GM18861 (cell line): Measurements from ENCODE around the gene JPT1.

Experiments
- ATAC-seq: cut with Tn5 transposase; IDR thresholded peaks from one replicate; pipeline ENCODE4 v1.9.1; 2021; ENCODE audit not compliant: unreplicated experiment

Gene JPT1

GRCh38 chr17:75108193-75108592 is 46.1 kb downstream of the JPT1 start:
- no peak for ATAC-seq

DNA sequence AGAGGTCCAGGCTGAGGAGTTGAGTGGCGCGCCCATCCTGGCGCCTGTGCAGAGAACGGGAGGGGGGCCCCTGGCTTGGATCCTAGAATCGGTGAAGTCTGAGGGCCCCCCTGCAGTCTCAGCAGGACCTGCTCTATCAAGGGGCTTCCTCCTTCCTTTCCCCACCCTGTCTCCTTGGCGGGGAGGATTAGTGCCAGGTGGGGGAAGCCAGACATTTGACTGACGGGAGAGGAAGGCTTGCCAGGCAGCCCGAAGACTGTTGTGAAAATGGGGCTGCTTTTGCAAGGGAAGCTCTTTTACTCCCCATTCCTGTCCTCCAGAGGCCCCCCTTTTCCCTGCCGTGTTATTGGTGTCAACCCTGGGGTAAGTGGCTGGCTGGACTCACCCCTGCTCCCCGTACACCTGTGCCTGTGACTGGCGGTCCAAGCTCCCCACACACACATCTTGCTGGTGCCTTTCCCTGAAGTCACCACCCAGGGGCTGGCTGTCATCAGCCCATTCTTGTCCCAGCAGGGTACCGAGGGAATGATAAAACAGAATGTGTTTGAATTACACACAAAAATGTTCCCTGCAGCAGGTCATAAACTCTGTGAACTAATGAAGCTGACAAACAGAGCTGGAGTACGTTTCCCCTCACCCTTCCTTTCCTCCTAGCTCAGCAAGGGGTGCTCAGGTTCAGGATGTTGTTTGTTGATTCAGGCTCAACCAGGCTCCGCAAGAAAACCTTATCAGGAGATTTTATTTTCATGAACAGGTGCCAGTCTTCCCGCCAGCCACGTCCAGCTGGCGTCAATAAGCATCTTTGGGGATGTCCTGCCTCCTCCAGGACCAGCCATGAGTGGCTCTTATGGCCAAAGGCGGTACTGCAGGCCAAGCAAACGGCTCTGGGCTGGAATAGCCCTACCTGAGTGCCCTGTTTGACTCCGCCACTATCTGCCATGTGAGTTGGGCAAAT is 48.9 kb downstream of the JPT1 start:
- no peak for ATAC-seq

GRCh38 chr17:75103601-75104554 is 50.4 kb downstream of the JPT1 start:
- no peak for ATAC-seq

DNA sequence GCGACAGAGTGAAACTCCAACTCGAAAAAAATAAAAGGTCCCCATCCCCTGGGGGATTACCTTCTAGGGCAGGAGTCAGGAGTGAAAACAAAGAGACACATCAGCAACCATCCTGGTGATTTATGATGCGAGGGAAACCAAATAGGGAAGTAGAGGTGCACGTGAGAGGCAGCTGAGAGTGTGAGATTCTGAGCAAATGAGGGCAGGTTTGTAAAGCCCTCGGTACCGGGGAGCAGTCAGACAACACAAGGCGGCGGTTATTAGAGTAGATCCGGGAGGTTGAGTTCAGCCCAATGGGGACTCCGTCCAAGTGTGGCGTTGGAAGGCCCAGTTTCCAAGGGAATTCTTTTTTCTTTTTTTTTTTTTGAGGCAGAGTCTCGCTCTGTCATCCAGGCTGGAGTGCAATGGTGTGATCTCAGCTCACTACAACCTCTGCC is 51.9 kb downstream of the JPT1 start:
- ATAC-seq: no peak

- ATAC-seq: no peak
Observed at GRCh38 chr17:75099881-75100595, 54.3 kb downstream of the JPT1 start.

DNA sequence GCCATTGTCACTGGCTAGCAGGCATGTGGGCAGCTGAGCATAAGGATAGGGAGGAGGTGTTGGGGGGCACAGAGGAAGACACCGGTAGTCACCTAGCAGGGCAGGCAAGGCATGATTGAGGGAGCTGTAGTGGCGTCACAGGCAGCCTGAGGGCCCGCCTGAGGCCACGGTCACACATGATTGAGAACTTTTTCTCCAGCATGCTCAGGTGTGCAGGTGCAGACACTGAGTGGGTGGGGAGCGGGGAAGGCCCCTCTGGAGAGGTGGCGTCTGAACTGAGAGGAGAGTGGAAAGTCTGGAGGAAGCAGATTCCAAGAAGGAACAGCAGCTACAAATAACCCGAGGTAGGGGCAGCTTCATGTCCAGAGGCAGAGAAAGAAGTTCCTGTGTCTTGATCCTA is 55.5 kb downstream of the JPT1 start:
- ATAC-seq: no peak

DNA sequence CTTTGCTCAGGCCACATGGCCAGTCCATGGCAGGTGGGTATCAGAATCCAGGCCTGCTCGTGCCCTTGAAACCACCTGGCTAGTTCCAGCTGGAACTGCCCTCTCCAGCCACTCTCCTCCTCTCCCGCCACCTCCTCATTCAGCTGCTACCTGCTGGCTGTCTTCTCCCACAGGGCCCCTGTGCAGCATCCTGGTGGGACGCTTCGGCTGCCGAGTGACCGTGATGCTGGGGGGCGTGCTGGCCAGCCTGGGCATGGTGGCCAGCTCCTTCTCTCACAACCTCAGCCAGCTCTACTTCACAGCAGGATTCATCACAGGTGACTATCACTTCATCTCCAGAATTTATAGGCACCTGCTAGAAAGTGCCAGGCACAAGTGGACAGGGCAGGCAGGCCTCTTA is 56.4 kb downstream of the JPT1 start:
- ATAC-seq: no peak

DNA sequence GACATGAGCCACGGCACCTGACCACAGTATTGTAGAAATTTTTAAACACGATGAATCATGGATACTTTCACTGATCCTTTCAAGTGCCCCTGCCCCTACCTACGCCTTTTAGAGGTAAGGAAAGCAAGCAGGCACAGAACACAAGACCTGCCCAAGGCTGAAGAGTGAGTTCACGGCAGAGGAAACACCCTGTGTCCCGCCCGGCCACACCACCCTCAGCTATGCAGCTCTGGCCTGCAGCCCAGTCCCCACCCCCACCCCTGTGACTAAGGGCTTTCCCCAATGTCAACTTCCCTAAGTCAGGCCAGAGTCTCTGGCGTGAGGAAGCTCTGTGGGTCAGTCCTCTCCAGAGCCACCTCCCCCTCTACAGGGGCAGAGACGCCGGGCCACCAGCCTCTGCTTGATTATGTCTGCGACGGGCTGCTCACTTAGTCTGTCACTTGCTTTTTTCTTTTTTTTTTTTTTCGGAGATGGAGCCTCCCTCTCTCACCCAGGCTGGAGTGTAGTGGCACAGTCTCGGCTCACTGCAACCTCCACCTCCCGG is 58.2 kb downstream of the JPT1 start:
- ATAC-seq: no peak

- ATAC-seq: no peak
Observed at GRCh38 chr17:75094871-75095399, 59.4 kb downstream of the JPT1 start.

- no peak for ATAC-seq
Observed at GRCh38 chr17:75093548-75094158, 60.7 kb downstream of the JPT1 start.

- no peak for ATAC-seq
Observed at GRCh38 chr17:75091855-75092327, 62.4 kb downstream of the JPT1 start.

GRCh38 chr17:75090871-75091854 is 63.1 kb downstream of the JPT1 start:
- no peak for ATAC-seq

DNA sequence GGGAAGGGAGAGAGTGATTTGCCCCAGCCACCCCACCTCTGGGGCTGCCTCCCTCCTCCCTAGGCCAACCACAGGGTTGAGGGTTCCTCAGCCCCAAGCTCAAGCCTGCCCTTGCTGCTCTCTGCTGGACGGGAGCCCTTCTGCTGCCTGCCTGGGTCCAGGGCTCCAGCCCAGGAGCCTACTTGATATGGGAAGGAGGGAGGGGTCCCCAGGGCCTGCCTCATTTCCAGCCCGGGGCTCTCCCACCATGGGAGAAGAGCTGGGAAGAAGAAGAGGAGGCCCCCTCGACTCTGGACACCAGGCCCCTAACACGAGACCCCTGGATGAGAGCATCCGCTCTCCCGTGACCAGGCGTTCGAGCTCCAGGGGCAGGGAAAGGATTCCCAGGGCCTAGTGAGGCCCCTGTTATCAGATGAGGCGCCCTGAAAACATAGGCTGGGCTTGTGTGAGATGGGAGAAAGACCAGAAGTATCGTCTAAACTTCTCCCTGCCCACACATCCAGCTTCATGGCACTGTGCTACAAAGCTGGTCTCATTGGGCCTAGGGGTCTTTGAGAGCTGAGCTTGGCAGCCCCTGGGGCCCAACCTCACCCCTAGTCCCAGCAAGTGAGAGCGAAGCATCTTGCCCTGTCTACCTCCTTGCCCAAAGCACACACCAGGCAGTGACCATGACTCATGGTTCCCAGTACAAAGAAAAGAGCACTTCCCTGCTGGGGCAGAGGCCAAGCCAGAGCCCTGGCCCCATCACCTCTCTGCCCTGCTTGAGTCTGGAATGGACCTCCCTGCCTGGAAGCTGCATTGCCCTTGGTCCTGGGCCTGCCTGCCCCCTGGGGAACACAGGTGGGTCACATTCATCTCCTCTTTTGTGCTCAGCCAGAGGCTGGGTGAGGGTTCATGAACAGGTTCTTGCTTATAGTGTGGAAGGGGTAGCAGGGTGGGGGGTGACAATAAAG is 65.6 kb downstream of the JPT1 start:
- no peak for ATAC-seq

- no peak for ATAC-seq
Observed at GRCh38 chr17:75087558-75088453, 66.5 kb downstream of the JPT1 start, which contains the start of gene SLC16A5. Gene SLC16A5 (plus strand): TSS chr17:75087954. CDS start chr17:75093637, 5,683 bp downstream.

GRCh38 chr17:75087182-75087557 is 67.1 kb downstream of the JPT1 start:
- ATAC-seq: no peak

DNA sequence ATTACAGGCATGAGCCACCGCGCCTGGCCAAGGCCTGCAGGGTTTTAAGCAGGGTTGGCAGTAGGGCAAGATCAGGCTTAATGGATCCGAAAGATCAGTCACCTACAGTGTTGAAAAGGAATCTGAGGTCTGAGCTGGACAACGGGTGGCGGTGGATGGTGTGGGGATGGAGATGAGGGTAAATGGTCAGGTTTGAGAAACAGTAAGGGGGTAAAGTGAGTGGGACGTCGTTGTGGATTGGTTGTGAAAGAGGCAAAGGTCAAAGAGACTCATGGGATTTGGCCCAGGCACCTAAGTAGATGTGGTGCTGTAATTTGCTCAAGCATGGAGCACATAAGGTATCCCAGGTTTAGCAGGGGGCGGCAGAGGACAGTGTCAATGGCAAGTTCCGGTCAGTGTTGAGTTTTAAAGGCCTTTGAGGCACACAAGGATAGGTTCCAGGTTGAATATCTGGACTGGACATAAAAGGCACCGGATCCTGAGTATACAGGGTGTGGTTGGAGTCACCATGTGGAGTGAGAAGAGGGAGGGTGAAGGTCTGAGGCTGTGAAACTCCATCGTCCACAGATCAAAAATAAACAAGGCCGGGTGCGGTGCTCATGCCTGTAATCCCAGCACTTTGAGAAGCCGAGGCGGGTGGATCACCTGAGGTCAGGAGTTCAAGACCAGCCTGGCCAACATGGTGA is 67.7 kb downstream of the JPT1 start:
- ATAC-seq: no peak
